ENCODE data around the gene SLC12A2.

- no peak for TF ChIP-seq CTCF (optimal IDR thresholded peaks at IDR 0.05 in 1 of 3, IDR thresholded peaks at IDR 0.05 in 1 of 3, conservative IDR thresholded peaks at IDR 0.05 in 1 of 3; ENCODE audit: extremely low read depth in 1 of 3, insufficient read depth in 2 of 3, low read length in 3 of 3)
- no peak for TF ChIP-seq EZH2 (IDR thresholded peaks at IDR 0.05; ENCODE audit: low read length)
These were observed 137.3 kb downstream of the SLC12A2 start for GRCh38 chr5:128220841-128221240.

All from keratinocyte (primary cell).